Parathyroid adenoma (tissue), 2 donors: ENCODE data around the gene REL.

Source experiments
- H2AFZ ChIP-seq: fragments of 300-600 bp; sonication (generic); one replicate; pipeline ENCODE4 v1.7.0; 2017; ENCODE audit warnings: antibody characterized with exemption, mild to moderate bottlenecking
- H3K27ac ChIP-seq: fragments of 300-600 bp; sonication (generic); one replicate; pipeline ENCODE4 v1.7.0; 2017
- H3K27me3 ChIP-seq: fragments of 300-600 bp; sonication (generic); one replicate; pipeline ENCODE4 v1.7.0; 2017; ENCODE audit warnings: low read length; ENCODE audit not compliant: control insufficient read depth, insufficient read depth
- H3K36me3 ChIP-seq: fragments of 300-600 bp; sonication (generic); one replicate; pipeline ENCODE4 v1.7.0; 2017; ENCODE audit warnings: low read length; ENCODE audit not compliant: control insufficient read depth, insufficient read depth
- H3K4me1 ChIP-seq: fragments of 300-600 bp; sonication (generic); one replicate; pipeline ENCODE4 v1.7.0; 2017; ENCODE audit warnings: control low read depth
- H3K4me2 ChIP-seq: fragments of 300-600 bp; sonication (generic); one replicate; pipeline ENCODE4 v1.7.0; 2017; ENCODE audit warnings: low read length
- H3K4me3 ChIP-seq: fragments of 300-600 bp; sonication (generic); one replicate; pipeline ENCODE4 v1.7.0; 2017; ENCODE audit warnings: low read depth, low read length
- H3K79me2 ChIP-seq: fragments of 300-600 bp; sonication (generic); one replicate; pipeline ENCODE4 v1.7.0; 2017; ENCODE audit warnings: control low read depth
- H3K9ac ChIP-seq: fragments of 300-600 bp; sonication (generic); one replicate; pipeline ENCODE4 v1.7.0; 2017; ENCODE audit warnings: mild to moderate bottlenecking
- H3K9me3 ChIP-seq: fragments of 300-600 bp; sonication (generic); one replicate; pipeline ENCODE4 v1.7.0; 2017; ENCODE audit warnings: low read length; ENCODE audit not compliant: control insufficient read depth
- CTCF ChIP-seq: fragments of 300-600 bp; sonication (generic); IDR thresholded peaks from one replicate; pipeline ENCODE4 v1.7.0; 2017; ENCODE audit warnings: antibody characterized with exemption, mild to moderate bottlenecking
- donor health status: primary hyperparathyroidism.

The REL gene

GRCh38 chr2:60843006-60843405, 38.4 kb upstream of the REL start:
- H3K9me3 ChIP-seq: no peaks in the 10 kb centered on the region
- H3K36me3 ChIP-seq: no peaks in the 10 kb centered on the region
- peaks cover 6% of the 10 kb centered on the region for H3K4me1 ChIP-seq
- H2AFZ ChIP-seq: no peak overlapping the region
- no peak overlapping the region for H3K4me3 ChIP-seq
- H3K4me2 ChIP-seq: no peak overlapping the region
- no peaks in the 10 kb centered on the region for H3K79me2 ChIP-seq
- no peaks in the 10 kb centered on the region for H3K27me3 ChIP-seq
- TF ChIP-seq CTCF: no peak
- no peak overlapping the region for H3K27ac ChIP-seq
- no peak overlapping the region for H3K9ac ChIP-seq

GRCh38 chr2:60844105-60844504, 37.3 kb upstream of the REL start:
- Histone ChIP-seq H3K79me2 (no peaks in the 10 kb centered on the region), H3K4me2 (no peak overlapping the region), H2AFZ (no peak overlapping the region), H3K4me3 (no peak overlapping the region), H3K9ac (no peak overlapping the region), H3K36me3 (no peaks in the 10 kb centered on the region), H3K27me3 (no peaks in the 10 kb centered on the region), H3K9me3 (no peaks in the 10 kb centered on the region), H3K4me1 (peaks cover 6% of the 10 kb centered on the region), H3K27ac (no peak overlapping the region)
- no peak for TF ChIP-seq CTCF

DNA sequence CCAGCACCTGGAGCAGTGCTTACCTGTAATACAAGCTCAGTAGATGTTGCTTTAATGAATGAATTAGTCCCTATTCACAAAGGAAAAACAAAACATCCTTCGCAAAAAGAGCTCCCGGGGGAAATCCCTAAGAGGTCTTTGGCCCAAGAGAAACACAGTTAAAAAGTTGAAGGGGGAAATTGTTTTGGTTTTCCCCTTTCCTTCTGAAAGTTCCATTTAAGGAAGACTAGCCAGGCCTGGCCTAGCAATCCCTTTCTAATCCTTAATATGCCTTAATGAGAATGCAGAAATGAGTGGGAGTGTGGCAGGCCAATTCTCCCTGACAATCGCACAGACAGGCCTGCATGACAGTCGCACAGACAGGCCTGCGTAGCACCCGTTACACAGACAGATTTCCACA, 33.5 kb upstream of the REL start:
- no peak overlapping the region for H3K4me3 ChIP-seq
- no peak overlapping the region for H3K27ac ChIP-seq
- H3K27me3 ChIP-seq: no peaks in the 10 kb centered on the region
- H3K36me3 ChIP-seq: no peaks in the 10 kb centered on the region
- H2AFZ ChIP-seq: no peak overlapping the region
- H3K4me1 ChIP-seq: no peaks in the 10 kb centered on the region
- TF ChIP-seq CTCF: no peak
- H3K9ac ChIP-seq: no peak overlapping the region
- H3K79me2 ChIP-seq: no peaks in the 10 kb centered on the region
- no peak overlapping the region for H3K4me2 ChIP-seq
- no peaks in the 10 kb centered on the region for H3K9me3 ChIP-seq

DNA sequence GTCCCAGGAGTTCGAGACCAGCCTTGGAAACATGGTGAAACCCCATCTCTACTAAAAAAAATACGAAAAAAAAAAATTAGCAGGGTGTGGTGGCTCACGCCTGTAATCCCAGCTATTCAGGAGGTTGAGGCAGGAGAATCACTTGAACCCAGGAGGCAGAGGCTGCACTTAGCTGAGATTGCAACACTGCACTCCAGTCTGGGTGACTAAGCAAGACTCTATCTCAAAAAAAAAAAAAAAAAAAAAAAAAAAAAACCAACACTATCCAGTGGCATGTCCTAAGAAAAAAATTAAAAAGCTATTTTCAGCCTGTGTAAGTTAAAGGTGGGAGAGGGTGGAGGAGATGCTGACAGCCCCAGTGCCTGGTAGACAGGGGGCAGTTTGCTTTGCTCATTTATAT, 32.2 kb upstream of the REL start:
- Histone ChIP-seq H2AFZ (no peak overlapping the region), H3K27ac (no peak overlapping the region), H3K27me3 (no peaks in the 10 kb centered on the region), H3K4me1 (no peaks in the 10 kb centered on the region), H3K36me3 (no peaks in the 10 kb centered on the region), H3K9me3 (no peaks in the 10 kb centered on the region), H3K79me2 (no peaks in the 10 kb centered on the region), H3K4me3 (no peak overlapping the region), H3K9ac (no peak overlapping the region), H3K4me2 (no peak overlapping the region)
- TF ChIP-seq CTCF: no peak

- Histone ChIP-seq H3K4me2 (no peak overlapping the region), H3K79me2 (no peaks in the 10 kb centered on the region), H2AFZ (no peak overlapping the region), H3K9me3 (no peaks in the 10 kb centered on the region), H3K36me3 (no peaks in the 10 kb centered on the region), H3K27ac (no peak overlapping the region), H3K4me3 (no peak overlapping the region), H3K4me1 (no peaks in the 10 kb centered on the region), H3K27me3 (no peaks in the 10 kb centered on the region), H3K9ac (no peak overlapping the region)
- TF ChIP-seq CTCF: no peak
These were observed 29.0 kb upstream of the REL start for GRCh38 chr2:60852282-60852860.
